ENCODE data around the gene WNT3A.

The WNT3A gene

DNA sequence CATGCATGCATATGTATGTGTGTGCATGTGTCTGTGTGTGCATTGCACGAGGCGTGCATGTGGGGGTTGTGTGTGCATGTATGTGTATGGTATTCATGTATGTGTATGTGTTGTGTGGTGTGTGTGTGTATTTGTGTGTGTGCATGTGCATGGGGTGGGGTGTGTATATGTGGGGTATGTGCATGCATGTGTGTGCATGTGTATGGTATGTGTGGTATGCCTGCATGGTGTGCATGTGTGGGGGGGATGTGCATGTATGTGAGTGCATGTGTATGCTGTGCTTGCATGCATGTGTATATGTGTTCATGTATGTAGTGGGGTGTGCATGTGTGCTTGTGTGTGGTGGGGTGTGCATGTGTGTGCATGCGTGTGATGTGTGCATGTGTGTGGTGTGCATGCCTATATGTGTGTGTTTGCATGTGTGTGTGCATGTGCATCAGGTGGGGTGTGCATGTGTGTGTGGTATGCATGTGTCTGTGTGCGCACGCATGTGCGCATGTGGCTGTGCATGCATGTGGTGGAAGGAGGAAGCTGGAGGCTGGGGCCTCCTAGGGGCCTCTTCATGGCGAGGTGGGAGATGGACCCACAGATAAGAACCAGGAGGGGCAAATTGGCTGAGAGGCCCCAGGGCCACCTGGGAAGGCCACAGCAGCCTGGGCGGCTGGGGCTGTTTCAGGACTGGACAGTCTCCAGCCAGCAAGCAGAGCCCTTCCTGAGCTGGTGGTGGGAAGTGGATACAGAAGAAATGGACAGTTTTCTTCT is 39.8 kb downstream of the WNT3A start:
- Histone ChIP-seq H3K27ac (no peak overlapping the region), H3K27me3 (replicated peaks) (no peaks in the 10 kb centered on the region)
- in situ Hi-C loops (cut with HindIII; ENCODE audit: low pct_ligation_motif_present, low sequenced_read_pairs) = no loop called here

DNA sequence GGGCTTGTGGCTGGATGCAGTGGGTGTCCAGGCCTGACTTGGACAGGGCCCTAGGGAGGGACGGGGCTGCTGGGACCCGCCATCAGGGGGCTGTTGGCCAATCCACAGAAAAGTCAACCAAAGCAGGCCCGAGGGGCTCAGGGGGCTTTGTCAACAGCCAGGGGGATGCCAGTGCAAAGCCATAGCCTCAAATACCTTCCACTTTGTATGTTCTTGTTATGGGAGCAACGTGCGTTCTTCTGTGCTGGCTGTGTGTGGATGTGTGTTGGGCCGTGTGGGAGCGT is 40.3 kb downstream of the WNT3A start:
- no peak for DNase-seq
- H3K4me3 ChIP-seq (ENCODE audit: low read depth, low read length) = no peak overlapping the region
- in situ Hi-C loops (cut with HindIII; ENCODE audit: low pct_ligation_motif_present, low sequenced_read_pairs) = no loop called here
- TF ChIP-seq, protein P1, sequence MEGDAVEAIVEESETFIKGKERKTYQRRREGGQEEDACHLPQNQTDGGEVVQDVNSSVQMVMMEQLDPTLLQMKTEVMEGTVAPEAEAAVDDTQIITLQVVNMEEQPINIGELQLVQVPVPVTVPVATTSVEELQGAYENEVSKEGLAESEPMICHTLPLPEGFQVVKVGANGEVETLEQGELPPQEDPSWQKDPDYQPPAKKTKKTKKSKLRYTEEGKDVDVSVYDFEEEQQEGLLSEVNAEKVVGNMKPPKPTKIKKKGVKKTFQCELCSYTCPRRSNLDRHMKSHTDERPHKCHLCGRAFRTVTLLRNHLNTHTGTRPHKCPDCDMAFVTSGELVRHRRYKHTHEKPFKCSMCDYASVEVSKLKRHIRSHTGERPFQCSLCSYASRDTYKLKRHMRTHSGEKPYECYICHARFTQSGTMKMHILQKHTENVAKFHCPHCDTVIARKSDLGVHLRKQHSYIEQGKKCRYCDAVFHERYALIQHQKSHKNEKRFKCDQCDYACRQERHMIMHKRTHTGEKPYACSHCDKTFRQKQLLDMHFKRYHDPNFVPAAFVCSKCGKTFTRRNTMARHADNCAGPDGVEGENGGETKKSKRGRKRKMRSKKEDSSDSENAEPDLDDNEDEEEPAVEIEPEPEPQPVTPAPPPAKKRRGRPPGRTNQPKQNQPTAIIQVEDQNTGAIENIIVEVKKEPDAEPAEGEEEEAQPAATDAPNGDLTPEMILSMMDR (IDR thresholded peaks at IDR 0.05; ENCODE audit: low read depth, low read length, missing control alignments) = no peak
- no peak overlapping the region for H3K27ac ChIP-seq
- H3K36me3 ChIP-seq (replicated peaks) = no peaks in the 10 kb centered on the region
- H3K27me3 ChIP-seq (replicated peaks) = no peaks in the 10 kb centered on the region

More for the DNA sequence above, 39.8 kb downstream of the WNT3A start:
- no peak for DNase-seq
- Histone ChIP-seq H3K36me3 (replicated peaks) (no peaks in the 10 kb centered on the region), H3K4me3 (ENCODE audit: low read depth, low read length) (no peak overlapping the region)
- TF ChIP-seq, protein P1 (IDR thresholded peaks at IDR 0.05; ENCODE audit: low read depth, low read length, missing control alignments) = no peak

DNA sequence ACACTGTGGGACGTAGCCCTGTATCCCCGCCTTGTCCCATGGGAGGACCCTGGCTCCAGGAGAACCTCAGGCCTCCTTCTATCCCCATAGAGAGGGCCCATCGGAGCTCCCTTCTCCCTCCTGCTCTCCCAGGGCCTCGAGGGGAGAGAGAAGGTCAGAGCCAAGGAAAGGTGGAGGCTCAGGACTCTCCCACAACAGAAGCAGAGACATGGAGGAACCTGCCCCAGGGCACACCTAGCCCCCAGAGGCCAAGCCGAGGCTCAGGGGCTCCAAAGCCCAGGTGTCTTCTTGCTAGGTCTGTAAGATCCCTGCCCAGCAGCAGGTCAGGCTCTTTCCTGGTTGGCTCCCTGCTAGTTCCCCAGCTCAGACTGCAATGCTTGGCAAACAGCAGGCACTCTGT is 41.3 kb downstream of the WNT3A start:
- TF ChIP-seq, protein P1 (IDR thresholded peaks at IDR 0.05; ENCODE audit: low read depth, low read length, missing control alignments) = no peak
- H3K27me3 ChIP-seq (replicated peaks) = no peaks in the 10 kb centered on the region
- in situ Hi-C loops (cut with HindIII; ENCODE audit: low pct_ligation_motif_present, low sequenced_read_pairs) = no loop called here
- no peak overlapping the region for H3K27ac ChIP-seq
- DNase-seq = no peak
- no peaks in the 10 kb centered on the region for H3K36me3 ChIP-seq (replicated peaks)
- H3K4me3 ChIP-seq (ENCODE audit: low read depth, low read length) = no peak overlapping the region

- Histone ChIP-seq H3K27ac (no peak overlapping the region), H3K36me3 (replicated peaks) (no peaks in the 10 kb centered on the region), H3K4me3 (ENCODE audit: low read depth, low read length) (no peak overlapping the region), H3K27me3 (replicated peaks) (no peaks in the 10 kb centered on the region)
- in situ Hi-C loops (cut with HindIII; ENCODE audit: low pct_ligation_motif_present, low sequenced_read_pairs) = no loop called here
- TF ChIP-seq, protein P1 (IDR thresholded peaks at IDR 0.05; ENCODE audit: low read depth, low read length, missing control alignments) = no peak
- DNase-seq = no peak
Observed at GRCh38 chr1:228048659-228049298, 42.0 kb downstream of the WNT3A start.

DNA sequence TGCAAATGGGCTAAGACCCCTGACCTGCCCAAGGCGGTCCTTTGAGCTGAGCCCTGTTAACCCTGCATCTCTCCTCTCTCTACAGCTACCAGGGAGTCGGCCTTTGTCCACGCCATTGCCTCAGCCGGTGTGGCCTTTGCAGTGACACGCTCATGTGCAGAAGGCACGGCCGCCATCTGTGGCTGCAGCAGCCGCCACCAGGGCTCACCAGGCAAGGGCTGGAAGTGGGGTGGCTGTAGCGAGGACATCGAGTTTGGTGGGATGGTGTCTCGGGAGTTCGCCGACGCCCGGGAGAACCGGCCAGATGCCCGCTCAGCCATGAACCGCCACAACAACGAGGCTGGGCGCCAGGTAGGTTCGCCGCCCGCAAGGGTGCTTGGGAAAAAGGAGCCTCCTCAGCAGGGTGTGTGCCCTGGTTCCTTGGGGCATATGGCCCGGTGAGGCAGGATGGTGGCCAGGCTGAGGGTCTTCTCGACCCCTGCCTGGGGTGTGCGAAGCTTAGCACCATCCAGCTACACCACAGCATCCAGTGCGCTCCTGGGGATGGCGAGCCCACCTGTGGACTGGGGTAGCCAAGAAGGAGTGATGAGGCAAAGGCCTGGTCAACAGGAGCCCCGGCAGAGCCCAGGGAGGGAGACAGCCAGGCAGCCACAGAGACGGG is 43.9 kb downstream of the WNT3A start:
- no peak for DNase-seq
- Histone ChIP-seq H3K27me3 (replicated peaks) (no peaks in the 10 kb centered on the region), H3K36me3 (replicated peaks) (no peaks in the 10 kb centered on the region), H3K27ac (no peak overlapping the region), H3K4me3 (ENCODE audit: low read depth, low read length) (no peak overlapping the region)
- TF ChIP-seq, protein P1 (IDR thresholded peaks at IDR 0.05; ENCODE audit: low read depth, low read length, missing control alignments) = no peak
- in situ Hi-C loops (cut with HindIII; ENCODE audit: low pct_ligation_motif_present, low sequenced_read_pairs) = no loop called here

Data from brain microvascular endothelial cell (primary cell).